Gastrocnemius medialis (tissue), 4 donors: ENCODE results near the gene EIF3J. TPM values are rescaled to one million over a fixed set of nuclear protein-coding genes. Genes with fewer than 3 reads are reported as not detected.
"Not testable (repeated sequence)": the region's sequence is repeated elsewhere in the genome, so short reads cannot be mapped to it uniquely, and the experiment has no call there.

Experiments used
- ATAC-seq, 2 donors: fragments of 150-250 bp; one replicate each; pipeline ENCODE4 v1.9.1; 2016
- DNase-seq, 2 donors: peaks; one replicate each; pipeline ENCODE4 v3.0.0-alpha.2; 2019
- H3K27ac ChIP-seq, 4 donors: fragments of 200-600 bp; sonication (generic); 1 replicate in 1 of 4; 2 replicates in 3 of 4; pipeline ENCODE4 v1.5.1; 2016 to 2018; ENCODE audit warnings: mild to moderate bottlenecking in 2 of 4, moderate library complexity in 1 of 4
- H3K27me3 ChIP-seq, 3 donors: fragments of 200-600 bp; sonication (generic) in 2 of 3; 1 replicate in 1 of 3; 2 replicates in 2 of 3; pipeline versions ENCODE4 v1.5.1 to v1.6.0; 2016 to 2019; ENCODE audit warnings: mild to moderate bottlenecking in 1 of 3, moderate library complexity in 1 of 3
- H3K36me3 ChIP-seq, 2 donors: fragments of 200-600 bp; sonication (generic) in 1 of 2; one replicate each; pipeline ENCODE4 v1.5.1; 2017 to 2018
- H3K4me1 ChIP-seq, 2 donors: fragments of 200-600 bp; sonication (generic) in 1 of 2; one replicate each; pipeline ENCODE4 v1.5.1; 2016 to 2017; ENCODE audit warnings: mild to moderate bottlenecking in 2 of 2
- H3K4me3 ChIP-seq, 4 donors: fragments of 200-600 bp; sonication (generic) in 3 of 4; 1 replicate in 1 of 4; 2 replicates in 3 of 4; pipeline ENCODE4 v1.5.1; 2016 to 2019; ENCODE audit warnings: mild to moderate bottlenecking in 2 of 4
- H3K9me3 ChIP-seq, 3 donors: fragments of 200-600 bp; sonication (generic) in 2 of 3; 1 replicate in 1 of 3; 2 replicates in 2 of 3; pipeline ENCODE4 v1.5.1; 2016 to 2019
- POLR2A ChIP-seq, 2 donors: fragments of 450-650 bp; IDR thresholded peaks; one replicate each; pipeline ENCODE4 v1.6.1; 2017; ENCODE audit warnings: antibody characterized with exemption in 2 of 2, mild to moderate bottlenecking in 2 of 2, moderate library complexity in 2 of 2
- in situ Hi-C, 4 donors: fragments of 200-750 bp; cut with MboI; loops; one replicate each; pipeline versions ENCODE4 v1.15.0 to v1.8.0; 2017; ENCODE audit warnings: low sequenced_read_pairs in 4 of 4
- intact Hi-C: fragments of 100-400 bp; cut with DNase I; formaldehyde crosslinking; loops from one replicate; pipeline ENCODE4 v1.15.1; 2023; ENCODE audit warnings: low total_unique reads
- total RNA-seq, 4 donors: library from RNA; depleted of rRNA; stranded (reverse); fragments of >200 nt; gene quantifications; one replicate each; pipeline versions ENCODE4 v1.1.0 to v1.2.3, GENCODE V29; 2016
- TF ChIP-seq, protein P1 (sequence below), 5 experiments: fragments of 450-650 bp in 3 of 5; fragments of 200-600 bp in 2 of 5; sonication (generic) in 2 of 5; IDR thresholded peaks in 4 of 5; conservative IDR thresholded peaks in 1 of 5; 1 replicate in 4 of 5; 2 replicates in 1 of 5; pipeline ENCODE4 v1.5.1; 2016 to 2019; ENCODE audit warnings: antibody characterized with exemption in 5 of 5, mild to moderate bottlenecking in 3 of 5, moderate library complexity in 3 of 5

EIF3J gene
- total RNA-seq, 4 donors from 2014 or later: 79.2 to 122 (median 103) TPM

DNA sequence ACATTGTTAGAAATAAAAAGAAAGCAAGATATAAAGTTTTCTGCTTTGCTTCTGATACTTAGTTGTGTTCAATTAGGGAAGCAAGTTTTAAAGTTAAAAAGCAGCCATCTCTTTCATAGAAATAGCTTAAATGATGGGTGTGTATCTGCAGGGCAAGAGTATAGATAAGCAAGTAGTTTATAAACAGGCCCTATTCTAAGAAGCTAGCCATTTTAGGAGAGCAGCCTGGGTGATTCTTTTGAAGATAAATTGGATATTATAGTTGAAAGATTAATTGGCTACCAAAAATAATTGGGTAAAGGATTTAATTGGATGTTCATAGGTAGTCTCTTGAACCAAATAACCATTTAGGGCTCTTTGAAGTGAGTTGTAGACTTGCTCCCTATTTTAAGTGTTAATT, 5.6 kb downstream of the EIF3J start:
- no peaks in the 10 kb centered on the region for H3K27me3 ChIP-seq
- no peaks in the 10 kb centered on the region for H3K36me3 ChIP-seq
- H3K9me3 ChIP-seq: no peaks in the 10 kb centered on the region
- peak overlapping the region; percentile 60 to 78 (median 66) for H3K27ac ChIP-seq
- ATAC-seq (no peak), DNase-seq (no peak)
- H3K4me1 ChIP-seq: peaks cover 68 to 75% of the 10 kb centered on the region in 2 donors
- peak overlapping the region in 1 of 4 donors; percentile 6 for H3K4me3 ChIP-seq
- TF ChIP-seq POLR2A (IDR thresholded peaks at IDR 0.05): no peak
- TF ChIP-seq, protein P1, sequence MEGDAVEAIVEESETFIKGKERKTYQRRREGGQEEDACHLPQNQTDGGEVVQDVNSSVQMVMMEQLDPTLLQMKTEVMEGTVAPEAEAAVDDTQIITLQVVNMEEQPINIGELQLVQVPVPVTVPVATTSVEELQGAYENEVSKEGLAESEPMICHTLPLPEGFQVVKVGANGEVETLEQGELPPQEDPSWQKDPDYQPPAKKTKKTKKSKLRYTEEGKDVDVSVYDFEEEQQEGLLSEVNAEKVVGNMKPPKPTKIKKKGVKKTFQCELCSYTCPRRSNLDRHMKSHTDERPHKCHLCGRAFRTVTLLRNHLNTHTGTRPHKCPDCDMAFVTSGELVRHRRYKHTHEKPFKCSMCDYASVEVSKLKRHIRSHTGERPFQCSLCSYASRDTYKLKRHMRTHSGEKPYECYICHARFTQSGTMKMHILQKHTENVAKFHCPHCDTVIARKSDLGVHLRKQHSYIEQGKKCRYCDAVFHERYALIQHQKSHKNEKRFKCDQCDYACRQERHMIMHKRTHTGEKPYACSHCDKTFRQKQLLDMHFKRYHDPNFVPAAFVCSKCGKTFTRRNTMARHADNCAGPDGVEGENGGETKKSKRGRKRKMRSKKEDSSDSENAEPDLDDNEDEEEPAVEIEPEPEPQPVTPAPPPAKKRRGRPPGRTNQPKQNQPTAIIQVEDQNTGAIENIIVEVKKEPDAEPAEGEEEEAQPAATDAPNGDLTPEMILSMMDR (IDR thresholded peaks at IDR 0.05 in 4 of 5, conservative IDR thresholded peaks at IDR 0.05 in 1 of 5): no peak
- in situ Hi-C loops (no loop called here), intact Hi-C loops (loop anchor here (5.0 kb wide), 1 partner anchor 170 kb away; the partner anchor contains the start of genes B2M and PATL2)

DNA sequence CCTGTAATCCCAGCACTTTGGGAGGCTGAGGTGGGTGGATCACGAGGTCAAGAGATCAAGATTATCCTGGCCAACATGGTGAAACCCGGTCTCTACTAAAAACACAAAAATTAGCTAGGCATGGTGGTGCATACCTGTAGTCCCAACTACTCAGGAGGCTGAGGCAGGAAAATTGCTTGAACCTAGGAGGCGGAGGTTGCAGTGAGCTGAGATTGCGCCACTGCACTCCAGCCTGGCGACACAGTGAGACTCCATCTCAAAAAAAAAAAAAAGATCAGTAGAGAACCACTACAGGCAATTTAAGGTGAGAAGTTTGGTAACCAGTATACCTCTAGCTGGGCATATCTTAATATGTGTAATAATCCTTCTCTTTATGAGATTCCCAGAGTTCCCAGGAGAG, 7.8 kb downstream of the EIF3J start:
- ATAC-seq, in situ Hi-C loops, H3K27me3 ChIP-seq, H3K36me3 ChIP-seq, H3K4me3 ChIP-seq, DNase-seq, H3K9me3 ChIP-seq: not testable (repeated sequence)
- intact Hi-C loops: loop anchor here (5.0 kb wide), 1 partner anchor 168 kb away; the partner anchor contains the start of genes B2M and PATL2
- Histone ChIP-seq H3K4me1 (peaks cover 52 to 62% of the 10 kb centered on the region in 2 donors), H3K27ac (peak overlapping the region; percentile 78 to 88 (median 80))

DNA sequence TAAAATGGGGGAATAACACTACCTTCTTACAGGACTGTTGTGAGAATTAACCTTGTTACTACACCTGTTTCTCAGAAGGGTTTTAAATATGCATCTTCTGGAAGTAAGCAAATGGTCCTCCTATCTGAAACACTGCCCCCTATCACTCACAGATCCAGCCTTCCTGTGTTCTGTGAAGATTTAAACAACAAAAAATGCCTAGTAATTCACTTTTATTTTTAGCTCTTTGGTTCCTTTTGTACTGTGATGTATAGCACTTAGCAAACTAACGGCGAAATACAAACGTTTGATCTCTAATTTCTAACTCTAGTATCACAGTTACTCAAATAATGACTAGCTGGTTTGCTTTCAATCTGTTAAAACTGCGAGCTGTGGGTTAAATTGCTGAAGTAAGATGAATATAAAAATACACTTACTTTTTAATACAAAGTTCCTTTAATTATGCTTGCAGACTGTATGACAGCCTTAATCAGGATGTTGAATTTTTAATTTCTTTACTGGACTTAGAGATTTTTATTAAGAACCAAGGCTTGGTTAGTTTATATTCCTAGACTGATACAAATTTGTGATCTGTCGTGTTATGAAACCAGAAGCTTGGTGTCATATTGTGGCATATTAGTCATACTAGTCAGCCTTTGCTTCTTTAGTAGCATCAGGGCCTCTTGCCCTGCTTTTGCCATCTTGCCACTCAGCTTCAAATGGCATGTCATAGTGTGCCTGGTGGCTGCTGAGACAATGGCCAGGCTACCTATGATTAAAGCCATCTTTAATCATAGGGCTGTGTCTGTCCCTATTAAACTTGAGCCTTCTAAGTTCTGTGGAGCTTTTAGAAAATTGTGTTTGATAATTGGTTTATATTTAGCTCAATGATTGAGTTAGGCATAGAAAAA, 9.2 kb downstream of the EIF3J start:
- TF ChIP-seq, protein P1 (IDR thresholded peaks at IDR 0.05 in 4 of 5, conservative IDR thresholded peaks at IDR 0.05 in 1 of 5): peak in 3 of 5 experiments; percentile 9 to 29 (median 20)
- TF ChIP-seq POLR2A (IDR thresholded peaks at IDR 0.05): no peak
- Histone ChIP-seq H3K36me3 (no peaks in the 10 kb centered on the region), H3K9me3 (no peaks in the 10 kb centered on the region), H3K4me3 (peak overlapping the region in 1 of 4 donors; percentile 3), H3K27me3 (no peaks in the 10 kb centered on the region), H3K27ac (peak overlapping the region; percentile 78 to 88 (median 80)), H3K4me1 (peaks cover 52 to 56% of the 10 kb centered on the region in 2 donors)
- intact Hi-C loops: no loop called here
- DNase-seq: peak; percentile 54 to 75
- ATAC-seq: peak; percentile 96 to 97
- in situ Hi-C loops: no loop called here

DNA sequence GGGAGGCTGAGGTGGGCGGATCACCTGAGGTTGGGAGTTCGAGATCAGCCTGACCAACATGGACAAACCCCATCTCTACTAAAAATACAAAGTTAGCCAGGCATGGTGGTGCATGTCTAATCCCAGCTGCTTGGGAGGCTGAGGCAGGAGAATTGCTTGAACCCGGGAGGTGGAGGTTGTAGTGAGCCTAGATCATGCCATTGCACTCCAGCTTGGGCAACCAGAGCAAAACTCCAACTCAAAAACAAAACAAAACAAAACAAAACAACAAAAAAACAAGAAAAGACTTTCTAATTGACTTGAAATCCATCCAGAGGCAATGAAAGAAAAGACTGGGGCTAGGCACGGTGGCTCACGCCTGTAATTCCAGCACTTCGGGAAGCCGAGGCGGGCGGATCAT, 12.2 kb downstream of the EIF3J start:
- H3K27ac ChIP-seq: peak overlapping the region in 1 of 4 donors; percentile 15
- DNase-seq, ATAC-seq, H3K9me3 ChIP-seq, H3K4me3 ChIP-seq, intact Hi-C loops, H3K27me3 ChIP-seq, in situ Hi-C loops: not testable (repeated sequence)
- H3K36me3 ChIP-seq: peaks cover 0 to 23% of the 10 kb centered on the region in 2 donors
- peaks cover 31 to 34% of the 10 kb centered on the region in 2 donors for H3K4me1 ChIP-seq

DNA sequence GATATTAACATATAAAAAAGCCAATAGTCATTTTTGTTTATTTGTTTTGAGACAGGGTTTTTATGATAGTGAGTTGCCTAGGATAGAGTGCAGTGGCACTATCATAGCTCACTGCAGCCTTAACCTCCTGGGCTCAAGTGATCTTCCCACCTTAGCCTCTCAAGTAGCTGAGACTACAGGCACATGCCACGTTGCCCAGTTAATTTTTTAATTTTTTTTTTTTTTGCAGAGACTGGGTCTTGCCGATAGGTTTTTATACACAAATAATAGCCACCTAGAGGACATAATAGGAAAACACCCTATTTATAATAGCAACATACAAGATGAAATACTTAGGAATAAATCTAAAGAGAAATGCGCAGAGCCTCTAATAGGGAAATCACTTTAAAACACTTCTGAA, 13.3 kb downstream of the EIF3J start:
- in situ Hi-C loops (no loop called here), intact Hi-C loops (no loop called here)
- Histone ChIP-seq H3K27me3 (no peaks in the 10 kb centered on the region), H3K4me1 (peaks cover 33 to 35% of the 10 kb centered on the region in 2 donors), H3K4me3 (no peak overlapping the region), H3K36me3 (peaks cover 2 to 31% of the 10 kb centered on the region in 2 donors), H3K27ac (peak overlapping the region in 1 of 4 donors; percentile 27), H3K9me3 (no peaks in the 10 kb centered on the region)
- TF ChIP-seq POLR2A (IDR thresholded peaks at IDR 0.05): no peak
- TF ChIP-seq, protein P1 (IDR thresholded peaks at IDR 0.05 in 4 of 5, conservative IDR thresholded peaks at IDR 0.05 in 1 of 5): peak in 2 of 5 experiments; percentile 17 to 27
- ATAC-seq: no peak
- no peak for DNase-seq
